NCI-H460 (cell line): ENCODE data around the gene AGMAT. TPM values are rescaled to one million over a fixed set of nuclear protein-coding genes. Genes with fewer than 3 reads are reported as not detected.
"Not testable (repeated sequence)": the region's sequence is repeated elsewhere in the genome, so short reads cannot be mapped to it uniquely, and the experiment has no call there.

Source experiments
- DNase-seq: peaks from one replicate; pipeline ENCODE4 v3.0.0-alpha.2; 2016; ENCODE audit warnings: low read depth; ENCODE audit errors: extremely low read depth
- total RNA-seq: library from RNA; depleted of rRNA; stranded (reverse); fragments of >200 nt; shearing (Covaris generic); gene quantifications from 2 replicates; pipeline ENCODE4 v1.2.3, GENCODE V29; 2014

The AGMAT gene
- total RNA-seq, 1 experiment from 2014 or later: 4.2 TPM

DNA sequence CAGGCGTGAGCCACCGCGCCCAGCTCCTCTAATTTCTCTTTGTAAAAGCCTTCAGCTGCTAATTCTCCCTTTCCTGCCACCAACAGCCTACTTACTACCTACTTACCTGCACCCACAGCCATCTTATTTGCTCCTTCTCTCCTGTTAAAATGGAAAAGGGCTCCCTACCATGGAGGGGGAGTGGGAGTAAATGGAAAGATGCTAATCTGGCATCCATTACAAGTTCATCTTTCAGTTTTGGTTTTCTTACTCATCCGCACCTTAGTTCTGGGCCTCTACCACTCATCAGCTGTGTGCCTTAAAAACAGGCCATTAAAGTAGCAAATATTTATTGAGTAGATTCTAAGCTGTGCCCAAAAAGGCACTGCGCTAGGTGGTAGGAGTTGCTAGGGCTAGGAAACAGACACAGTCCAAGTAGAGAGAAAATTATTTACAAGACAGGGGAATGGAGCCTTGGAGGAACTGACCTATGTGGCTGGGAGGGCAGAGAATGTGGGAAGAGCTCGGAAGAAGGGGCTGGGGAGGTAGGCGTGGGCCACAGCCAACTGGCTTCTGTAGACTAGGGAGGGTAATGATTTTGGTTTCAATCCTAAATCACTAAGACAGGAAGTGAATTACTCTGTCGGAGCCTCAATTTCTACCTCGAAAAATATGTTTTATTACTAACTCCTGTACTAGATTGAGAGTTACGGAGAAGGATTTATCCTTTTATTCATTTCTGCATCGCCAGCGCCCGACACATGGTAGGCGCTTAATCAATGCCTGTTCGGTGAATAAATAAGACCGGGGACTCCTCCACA lies 31.7 kb upstream of the AGMAT start:
- DNase-seq: no peak

DNA sequence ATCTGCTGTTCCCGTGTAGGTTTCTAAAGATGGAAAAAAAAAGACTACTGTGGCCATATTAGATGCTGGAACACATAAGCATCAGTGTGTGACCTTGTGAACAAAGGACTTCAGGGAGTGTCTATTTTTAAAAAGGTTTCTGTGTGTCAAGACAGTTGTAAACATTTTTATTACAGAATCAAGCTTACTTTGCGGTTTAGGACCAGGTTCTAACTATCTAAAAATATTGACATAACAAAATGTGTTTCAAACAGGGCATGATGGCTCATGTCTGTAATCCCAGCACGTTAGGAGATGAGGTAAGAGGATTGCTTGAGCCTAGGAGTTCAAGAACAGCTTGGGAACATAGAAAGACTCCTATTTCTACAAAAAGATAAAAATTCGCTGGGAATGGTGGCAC lies 25.3 kb upstream of the AGMAT start:
- no peak for DNase-seq

DNA sequence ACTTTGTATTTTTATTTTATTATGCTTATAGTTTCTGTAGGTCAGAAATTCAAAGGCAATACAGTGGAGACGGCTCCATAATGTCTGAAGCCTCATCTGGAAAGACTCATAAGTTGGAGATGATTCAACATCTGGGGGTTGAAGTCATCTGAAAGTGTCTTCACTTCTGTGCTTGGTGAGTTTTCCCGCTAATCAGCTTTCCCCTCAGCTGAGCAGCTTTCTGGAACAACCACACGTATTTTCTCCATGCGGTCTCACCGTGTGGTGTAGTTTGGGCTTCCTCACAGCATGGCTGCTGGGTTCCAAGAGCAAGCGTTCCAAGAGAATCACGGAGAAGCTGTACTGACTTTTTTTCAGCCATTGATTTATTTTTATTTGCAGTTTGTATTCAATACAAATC lies 24.8 kb upstream of the AGMAT start:
- DNase-seq: no peak

DNA sequence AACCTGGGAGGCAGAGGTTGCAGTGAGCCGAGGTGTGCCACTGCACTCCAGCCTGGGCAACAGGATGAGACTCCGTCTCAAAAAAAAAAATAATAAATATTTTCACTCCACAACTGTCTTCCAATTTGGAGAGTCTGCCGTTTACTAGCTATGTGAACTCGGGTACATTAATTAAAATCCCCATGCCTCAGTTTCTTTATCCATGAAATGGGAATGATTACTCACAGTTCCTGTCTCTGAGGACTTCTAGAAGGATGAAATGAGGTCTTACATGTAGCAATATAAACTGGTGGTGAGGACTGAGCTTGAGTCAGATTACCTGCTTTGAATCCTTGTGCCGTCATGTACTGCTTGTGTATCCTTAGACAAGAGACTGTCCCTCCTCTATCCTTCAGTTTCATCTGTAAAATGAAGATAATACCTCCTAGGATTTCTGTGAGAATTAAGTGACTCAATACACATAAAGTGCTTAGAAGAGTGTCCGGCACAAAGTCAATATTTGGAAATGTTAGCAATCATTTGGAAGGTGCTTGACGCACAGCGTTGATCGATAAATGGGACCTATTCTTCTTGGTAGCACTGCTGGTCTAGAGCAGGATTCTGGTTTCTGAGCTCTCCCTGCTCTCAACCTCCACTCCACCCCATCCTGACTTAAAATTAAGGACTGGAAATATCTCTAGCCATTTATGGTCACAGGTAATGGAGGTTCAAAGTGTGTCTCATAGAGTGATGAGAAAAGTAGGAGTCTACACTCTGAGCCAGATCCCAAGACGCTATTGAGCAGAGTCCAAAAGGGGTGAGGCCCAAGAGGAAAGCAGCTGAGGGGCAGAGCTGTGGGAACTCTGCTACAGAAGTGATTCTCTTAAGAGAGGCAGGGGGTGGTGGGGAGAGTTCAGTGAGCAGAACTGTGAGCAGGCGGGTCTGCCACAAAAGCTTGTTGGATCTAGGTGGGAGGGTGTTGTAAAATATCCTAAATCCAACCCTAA lies 20.8 kb upstream of the AGMAT start:
- no peak for DNase-seq

DNA sequence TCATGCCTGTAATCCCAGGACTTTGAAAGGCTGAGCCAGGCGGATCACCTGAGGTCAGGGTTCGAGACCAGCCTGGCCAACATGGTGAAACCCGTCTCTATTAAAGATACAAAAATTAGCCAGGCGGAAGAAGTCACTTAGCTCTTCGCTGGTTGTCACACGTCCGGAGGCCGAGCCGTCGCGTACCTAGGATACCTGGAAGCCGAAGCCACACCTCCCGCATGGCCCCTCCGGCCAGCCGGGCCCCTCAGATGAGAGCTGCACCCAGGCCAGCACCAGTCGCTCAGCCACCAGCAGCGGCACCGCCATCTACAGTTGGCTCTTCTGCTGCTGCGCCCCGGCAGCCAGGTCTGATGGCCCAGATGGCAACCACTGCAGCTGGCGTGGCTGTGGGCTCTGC lies 19.5 kb upstream of the AGMAT start:
- not testable (repeated sequence) for DNase-seq

DNA sequence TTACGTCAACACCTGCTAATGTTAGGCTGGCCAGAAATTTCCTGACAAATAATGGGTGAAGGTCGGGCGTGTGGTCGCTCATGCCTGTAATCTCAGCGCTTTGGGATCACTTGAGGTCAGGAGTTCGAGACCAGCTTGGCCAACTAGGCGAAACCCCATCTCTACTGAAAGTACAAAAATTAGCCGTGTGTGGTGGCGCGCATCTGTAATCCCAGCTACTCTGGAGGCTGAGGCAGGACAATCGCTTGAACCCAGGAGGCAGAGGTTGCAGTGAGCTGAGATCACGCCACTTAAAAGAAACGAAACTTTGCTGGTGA lies 19.1 kb upstream of the AGMAT start:
- DNase-seq: not testable (repeated sequence)

DNA sequence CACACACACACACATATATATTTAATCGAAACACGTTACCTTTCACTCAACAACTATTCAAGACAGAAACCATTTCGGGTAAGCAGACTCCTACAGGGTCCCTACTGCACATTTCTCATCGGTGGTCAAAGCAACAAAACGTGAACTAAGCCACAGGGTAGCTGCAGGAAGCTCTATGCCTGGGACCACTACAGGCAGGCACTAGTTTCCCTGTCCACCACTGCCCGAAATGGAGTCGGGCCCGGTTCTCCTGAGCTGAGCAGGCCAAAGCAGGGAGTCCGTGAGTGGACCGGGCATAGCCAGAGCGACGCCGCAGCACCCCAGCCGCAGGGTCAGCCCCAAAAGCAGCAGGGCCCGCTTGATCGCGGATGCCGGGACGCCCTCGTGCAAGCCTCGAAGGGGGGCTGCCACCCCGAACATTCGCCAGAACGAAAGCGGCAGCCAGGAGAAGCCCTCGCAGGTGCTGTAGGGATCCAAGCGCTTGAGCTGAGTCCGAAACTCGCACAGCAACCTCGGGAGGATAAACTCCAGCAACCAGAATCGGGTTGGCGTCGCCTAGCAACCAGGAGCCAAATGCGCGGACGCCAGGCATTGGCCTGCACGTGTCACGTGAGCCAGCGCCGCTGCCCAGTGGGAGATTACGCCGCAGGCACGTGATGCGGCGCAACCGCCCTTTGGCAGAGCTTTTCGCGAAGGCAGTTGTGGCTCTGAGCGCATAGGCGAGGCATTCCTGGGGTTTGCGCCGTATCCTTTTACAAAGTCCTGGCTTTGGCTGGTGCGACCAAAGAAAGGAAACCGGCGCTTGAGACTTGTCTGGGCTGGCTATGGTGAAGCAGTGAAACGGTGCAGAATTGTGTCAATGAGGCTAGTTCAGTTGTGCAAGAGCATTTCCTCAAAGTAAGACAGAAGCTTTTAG lies 18.5 kb upstream of the AGMAT start:
- peak; percentile 87 for DNase-seq

GRCh38 chr1:15598436-15598835 lies 13.6 kb upstream of the AGMAT start:
- DNase-seq: no peak

DNA sequence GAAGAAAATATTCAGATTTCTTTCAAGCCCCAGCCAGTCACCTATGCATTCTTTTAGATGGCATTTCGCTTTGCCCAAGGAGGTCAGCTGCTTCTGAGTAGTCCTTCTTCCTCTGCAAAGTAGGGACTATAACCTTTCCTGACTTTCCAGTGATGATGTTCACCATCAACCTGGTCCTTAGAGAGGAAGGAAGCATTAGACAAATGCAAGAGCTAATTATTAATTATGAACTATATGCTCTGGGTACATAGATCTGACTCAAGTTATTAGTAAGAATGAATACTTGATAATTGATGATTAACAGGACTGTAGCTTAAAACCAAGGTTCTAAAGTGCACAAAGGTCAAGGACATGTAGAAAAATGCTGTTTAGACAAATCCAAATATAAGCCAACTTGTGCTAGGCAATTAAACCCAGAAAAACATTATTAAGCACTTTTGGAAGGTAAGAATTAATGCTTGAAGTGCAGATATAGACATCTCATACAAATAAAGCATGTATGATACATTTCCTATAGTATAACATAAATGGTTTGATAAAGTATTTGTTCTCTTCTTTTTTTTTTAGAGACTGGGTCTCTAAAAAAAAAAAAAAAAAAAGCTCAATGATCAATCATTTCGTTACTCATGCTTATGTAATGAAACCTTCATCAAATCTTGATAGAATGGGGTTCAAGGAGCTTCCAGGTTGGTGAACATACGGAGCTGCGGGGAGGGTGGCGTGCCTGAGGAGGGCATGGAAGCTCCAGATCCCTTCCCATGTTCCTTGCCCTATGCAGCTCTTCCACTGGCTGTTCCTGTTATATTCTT lies 11.2 kb upstream of the AGMAT start:
- no peak for DNase-seq

- DNase-seq: no peak
Observed at GRCh38 chr1:15592285-15592684, 7.4 kb upstream of the AGMAT start.

DNA sequence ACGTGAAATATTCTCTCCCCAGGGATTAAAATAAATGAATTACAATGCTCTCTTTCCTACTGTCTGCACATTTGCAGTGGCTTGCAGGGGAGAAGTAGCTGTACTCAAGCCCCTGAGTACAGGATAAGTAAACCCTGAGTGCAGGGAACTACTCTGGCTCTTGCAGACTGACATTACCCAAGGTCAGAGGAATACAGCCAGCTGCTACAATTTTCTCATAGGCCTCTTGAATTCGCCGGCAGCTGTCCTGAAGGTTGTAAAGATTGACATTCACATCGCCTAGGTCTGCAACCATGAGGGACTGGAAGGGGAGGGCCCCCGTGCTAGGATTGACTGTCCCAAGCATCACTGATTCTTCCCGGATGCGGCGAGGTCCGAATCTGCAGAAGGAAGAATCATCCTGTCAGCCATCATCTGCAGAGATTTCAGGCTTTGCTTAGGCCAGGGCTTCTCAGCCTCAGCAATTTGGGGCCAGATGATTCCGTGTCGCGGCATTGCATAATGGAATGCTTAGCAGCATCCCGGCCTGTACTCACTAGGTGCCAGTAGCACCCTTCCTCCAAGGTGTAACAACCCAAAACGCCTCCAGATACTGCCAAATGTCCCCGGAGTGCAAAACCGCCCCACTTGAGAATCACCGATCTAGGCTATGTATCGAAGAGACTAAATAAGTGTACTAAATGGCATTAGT lies 1.7 kb downstream of the AGMAT start:
- DNase-seq: no peak

DNA sequence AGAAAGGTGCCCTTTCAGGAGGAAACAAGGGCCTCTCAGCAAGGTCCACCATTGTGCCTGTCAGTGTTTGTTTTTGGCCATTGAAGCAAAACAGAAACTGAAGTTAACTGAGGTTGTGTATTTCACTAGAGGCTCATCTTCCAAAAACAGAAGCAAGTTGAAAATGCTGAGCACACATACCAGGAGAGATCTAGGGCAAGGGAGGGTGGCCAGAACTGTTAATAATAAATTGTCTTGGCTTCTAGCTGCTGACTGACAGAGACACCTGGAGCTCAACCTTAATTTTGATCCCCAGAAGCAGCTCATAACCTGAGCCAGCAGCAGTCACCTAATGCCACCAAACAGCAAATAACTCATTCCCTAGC lies 5.2 kb downstream of the AGMAT start:
- no peak for DNase-seq

DNA sequence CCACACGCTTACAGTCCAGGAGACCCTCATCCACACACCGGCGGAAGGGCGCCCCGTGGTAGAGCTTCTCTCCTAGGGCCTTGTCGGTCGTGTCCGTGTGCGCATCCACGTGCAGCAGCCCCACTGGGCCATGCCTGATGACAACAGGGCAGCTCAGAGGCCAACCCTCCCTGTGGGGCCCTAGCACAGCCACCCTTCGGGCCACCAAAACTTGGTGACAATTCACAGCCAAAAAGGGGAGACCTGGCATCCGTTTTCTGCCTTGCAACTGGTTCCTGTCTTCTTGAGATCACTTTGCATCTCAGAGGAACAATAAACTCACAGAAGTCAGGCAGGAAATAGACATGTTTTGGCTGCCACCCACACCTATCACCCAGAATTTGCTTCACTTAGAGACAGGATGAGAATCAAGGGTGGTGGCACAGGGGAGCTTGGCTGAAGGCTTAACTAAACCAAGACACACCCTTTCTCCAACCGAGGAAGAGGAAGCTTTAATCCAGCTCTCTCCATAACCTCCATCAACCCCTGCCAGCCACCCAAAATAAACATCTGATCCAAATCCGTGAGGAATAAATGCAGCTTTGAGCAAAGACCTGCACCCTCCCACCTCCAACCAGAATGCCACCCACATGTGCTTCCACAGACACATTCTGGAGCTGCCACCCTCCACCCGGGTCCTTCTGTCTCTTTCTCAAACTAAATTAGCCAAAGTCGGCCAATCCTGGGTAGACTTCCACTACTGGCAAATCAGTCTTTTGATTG lies 5.7 kb downstream of the AGMAT start:
- DNase-seq: no peak

DNA sequence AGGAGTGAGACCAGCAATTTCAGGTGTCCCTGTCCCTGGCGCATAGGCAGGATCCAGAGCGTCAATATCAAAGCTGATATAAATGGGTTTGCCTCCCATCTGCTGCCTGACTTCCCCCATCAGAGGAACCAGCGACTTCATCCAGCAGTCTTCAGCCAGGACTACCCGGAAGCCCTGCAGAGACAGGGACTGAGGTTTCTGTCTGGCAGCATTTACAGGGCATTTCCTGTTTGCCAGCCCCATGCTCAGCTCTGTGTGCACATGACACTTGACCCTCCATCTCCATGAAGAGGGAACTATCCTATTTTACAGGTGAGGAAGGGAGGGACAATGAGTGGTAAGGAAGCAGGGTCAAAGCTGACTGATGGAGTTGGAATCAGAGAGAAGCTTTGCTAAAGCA lies 7.2 kb downstream of the AGMAT start:
- no peak for DNase-seq

DNA sequence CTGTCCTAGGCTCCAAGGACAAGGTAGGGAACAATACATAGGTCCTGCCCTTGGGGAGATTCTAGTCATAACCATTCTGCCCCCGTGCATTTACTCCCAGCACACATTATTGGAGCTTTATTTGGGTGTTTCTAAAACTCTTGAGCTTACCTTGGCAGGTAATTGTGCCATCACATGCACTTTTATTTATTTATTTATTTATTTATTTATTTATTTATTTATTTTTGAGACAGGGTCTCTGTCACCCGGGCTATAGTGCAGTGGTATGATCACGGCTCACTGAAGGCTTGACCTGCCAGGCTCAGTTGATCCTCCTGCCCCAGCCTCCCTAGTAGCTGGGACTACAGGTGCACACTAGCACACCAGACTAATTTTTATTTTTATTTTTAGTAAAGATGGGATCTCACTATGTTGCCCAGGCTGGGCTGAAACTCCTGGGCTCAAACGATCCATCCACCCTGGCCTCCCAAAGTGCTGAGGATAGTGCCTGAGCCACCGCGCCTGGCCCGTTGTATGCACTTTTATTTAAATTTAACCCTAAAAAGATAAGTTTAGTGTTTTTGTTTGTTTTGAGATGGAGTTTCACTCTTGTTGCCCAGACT lies 9.2 kb downstream of the AGMAT start:
- DNase-seq: no peak

DNA sequence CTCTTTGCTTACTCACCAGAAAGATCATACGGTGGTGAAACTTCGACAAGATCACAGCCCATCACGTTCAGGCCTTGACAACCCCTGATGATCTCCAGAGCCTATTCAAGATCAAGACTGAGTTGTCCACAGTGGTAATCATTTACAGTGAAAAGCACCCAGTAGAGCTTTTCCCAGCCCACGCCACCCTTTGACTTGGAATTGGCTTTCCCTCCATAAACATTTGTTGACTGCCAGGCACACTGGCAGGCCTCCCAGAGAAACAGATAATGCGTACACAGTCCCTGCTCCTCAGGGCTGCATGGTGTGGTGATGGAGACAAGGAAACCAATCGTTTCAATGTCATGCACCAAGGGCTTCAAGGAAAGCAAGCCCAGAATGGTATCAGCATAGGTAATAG lies 10.1 kb downstream of the AGMAT start:
- no peak for DNase-seq

GRCh38 chr1:15573477-15573876 lies 11.4 kb downstream of the AGMAT start:
- DNase-seq: no peak

DNA sequence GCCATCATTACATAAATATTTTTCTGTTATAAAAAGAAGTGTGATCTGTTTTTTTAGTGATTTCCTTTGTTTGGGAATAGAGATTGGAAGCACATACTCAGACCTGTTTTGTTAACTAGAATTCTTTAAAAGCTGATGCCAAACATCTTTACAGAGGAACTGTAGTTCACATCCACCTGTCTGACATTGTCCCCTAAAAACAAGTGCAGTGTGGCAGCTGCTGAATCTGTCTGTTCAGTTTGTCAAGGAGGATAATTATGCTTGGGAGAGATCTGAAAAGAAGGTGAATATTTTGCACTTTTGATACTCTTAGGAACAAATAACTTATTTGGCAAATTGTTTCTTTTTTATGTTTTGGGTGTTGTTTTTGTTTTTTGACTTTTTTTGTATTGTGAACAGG lies 13.6 kb downstream of the AGMAT start:
- DNase-seq: no peak
